ENCODE measurements around the gene PTPRM. TPM values are rescaled to one million over a fixed set of nuclear protein-coding genes. Genes with fewer than 3 reads are reported as not detected.

Gene PTPRM
- total and polyA plus RNA-seq, 2 donors (not counting 3 experiments of a cell fraction or from before 2014, with no cell fraction given), result 37.4 to 43.7 TPM

DNA sequence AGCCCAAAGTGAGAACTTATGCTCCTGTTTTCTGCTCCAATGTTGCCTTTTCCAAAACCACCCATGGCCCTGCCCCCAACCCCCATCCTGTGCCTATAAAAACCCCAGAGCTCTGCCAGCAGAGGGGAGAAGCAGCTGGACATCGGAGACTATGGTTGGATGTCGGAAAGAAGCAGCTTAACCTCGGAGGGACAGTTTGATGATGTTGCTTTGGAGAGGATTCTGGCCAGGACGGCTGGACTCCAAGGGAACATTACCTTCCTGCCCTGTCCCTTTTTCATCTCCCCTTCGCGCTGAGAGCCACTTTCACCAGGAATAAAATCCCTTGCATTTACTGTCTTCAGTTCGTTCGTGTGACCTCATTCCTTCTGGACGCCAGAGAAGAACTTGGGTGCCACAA, 158.4 kb downstream of the PTPRM start:
- no peak overlapping the region for H3K4me2 ChIP-seq (ENCODE audit: insufficient read depth, low read length)
- intact Hi-C loops (cut with micrococcal nuclease), result no loop called here
- ChIA-PET CTCF (no interaction called here), POLR2A (no interaction called here)
- no peaks in the 10 kb centered on the region for H4K20me1 ChIP-seq (replicated peaks; ENCODE audit: control insufficient read depth, extremely low read depth, insufficient read depth, low read length)
- H3K4me3 ChIP-seq (replicated peaks in 1 of 3; ENCODE audit: insufficient read depth in 1 of 3, low read depth in 1 of 3, low read length in 3 of 3), result no peak overlapping the region
- H3K9me1 ChIP-seq (replicated peaks; ENCODE audit: control insufficient read depth, extremely low read depth, insufficient read depth, low read length), result no peaks in the 10 kb centered on the region
- no peak for DNase-seq (ENCODE audit: low read depth, low spot score)
- dilution Hi-C loops (cut with MboI; ENCODE audit: extremely low pct_ligation_motif_present, low sequenced_read_pairs), result no loop called here
- no peak for FAIRE-seq
- H3K79me2 ChIP-seq (ENCODE audit: control insufficient read depth, insufficient read depth, low read length), result no peaks in the 10 kb centered on the region
- no peaks in the 10 kb centered on the region for H3K4me1 ChIP-seq (ENCODE audit: control insufficient read depth, extremely low read depth, insufficient read depth, low read length)
- BruUV-seq (replicated peaks), result no TSS peak
- no peak overlapping the region for H3K9ac ChIP-seq (replicated peaks; ENCODE audit: extremely low read depth, insufficient read depth, low read length)
- no peak overlapping the region for H3K27ac ChIP-seq (ENCODE audit: insufficient read depth, low read depth, low read length)
- H2AFZ ChIP-seq (ENCODE audit: low read depth, low read length), result no peak overlapping the region
- TF ChIP-seq POLR2AphosphoS5 (IDR thresholded peaks at IDR 0.05; ENCODE audit: insufficient read depth, low read depth, low read length) (no peak), JUN (IDR thresholded peaks at IDR 0.05; ENCODE audit: borderline replicate concordance, insufficient read depth, insufficient read length, low read depth) (no peak), FOS (IDR thresholded peaks at IDR 0.05; ENCODE audit: borderline replicate concordance, insufficient read depth, low read length) (no peak)
- TF ChIP-seq, protein P1, sequence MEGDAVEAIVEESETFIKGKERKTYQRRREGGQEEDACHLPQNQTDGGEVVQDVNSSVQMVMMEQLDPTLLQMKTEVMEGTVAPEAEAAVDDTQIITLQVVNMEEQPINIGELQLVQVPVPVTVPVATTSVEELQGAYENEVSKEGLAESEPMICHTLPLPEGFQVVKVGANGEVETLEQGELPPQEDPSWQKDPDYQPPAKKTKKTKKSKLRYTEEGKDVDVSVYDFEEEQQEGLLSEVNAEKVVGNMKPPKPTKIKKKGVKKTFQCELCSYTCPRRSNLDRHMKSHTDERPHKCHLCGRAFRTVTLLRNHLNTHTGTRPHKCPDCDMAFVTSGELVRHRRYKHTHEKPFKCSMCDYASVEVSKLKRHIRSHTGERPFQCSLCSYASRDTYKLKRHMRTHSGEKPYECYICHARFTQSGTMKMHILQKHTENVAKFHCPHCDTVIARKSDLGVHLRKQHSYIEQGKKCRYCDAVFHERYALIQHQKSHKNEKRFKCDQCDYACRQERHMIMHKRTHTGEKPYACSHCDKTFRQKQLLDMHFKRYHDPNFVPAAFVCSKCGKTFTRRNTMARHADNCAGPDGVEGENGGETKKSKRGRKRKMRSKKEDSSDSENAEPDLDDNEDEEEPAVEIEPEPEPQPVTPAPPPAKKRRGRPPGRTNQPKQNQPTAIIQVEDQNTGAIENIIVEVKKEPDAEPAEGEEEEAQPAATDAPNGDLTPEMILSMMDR (IDR thresholded peaks at IDR 0.05; ENCODE audit: extremely low read depth in 1 of 2, insufficient read depth in 1 of 2, low read depth in 1 of 2, low read length in 2 of 2), result no peak
- TF ChIP-seq, protein P2, sequence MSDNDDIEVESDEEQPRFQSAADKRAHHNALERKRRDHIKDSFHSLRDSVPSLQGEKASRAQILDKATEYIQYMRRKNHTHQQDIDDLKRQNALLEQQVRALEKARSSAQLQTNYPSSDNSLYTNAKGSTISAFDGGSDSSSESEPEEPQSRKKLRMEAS (IDR thresholded peaks at IDR 0.05; ENCODE audit: insufficient read depth, insufficient read length), result no peak
- no peaks in the 10 kb centered on the region for H3K9me3 ChIP-seq (replicated peaks; ENCODE audit: control insufficient read depth, insufficient read depth, low read length)
- H3K27me3 ChIP-seq (ENCODE audit: control insufficient read depth in 2 of 2, insufficient read depth in 2 of 2, low read length in 2 of 2), result no peaks in the 10 kb centered on the region
- no peaks in the 10 kb centered on the region for H3K36me3 ChIP-seq (ENCODE audit: control insufficient read depth in 2 of 2, extremely low read depth in 1 of 2, insufficient read depth in 2 of 2, low read length in 2 of 2)

DNA sequence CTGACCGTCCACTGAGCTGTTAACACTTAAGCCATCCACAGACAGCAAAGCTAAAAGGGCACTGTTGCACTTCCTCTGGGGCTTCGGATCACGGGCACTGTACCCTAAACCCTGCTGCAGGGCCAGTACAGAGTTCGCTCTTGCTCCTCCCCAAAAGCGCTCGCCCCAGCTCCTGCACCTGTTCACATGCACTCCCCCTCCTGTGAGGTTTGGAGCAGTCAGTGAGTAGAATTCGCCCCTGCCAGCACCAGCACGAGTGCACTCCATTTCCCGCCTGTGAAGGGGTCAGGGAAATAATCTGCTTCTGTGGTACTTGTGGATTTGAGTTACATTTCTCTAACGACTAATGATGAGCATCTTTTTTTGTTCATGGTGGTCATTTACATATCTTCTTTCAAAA, 158.8 kb downstream of the PTPRM start:
- BruUV-seq (replicated peaks), result no TSS peak

More for the DNA sequence above, 158.8 kb downstream of the PTPRM start:
- H3K4me3 ChIP-seq (replicated peaks in 1 of 3; ENCODE audit: insufficient read depth in 1 of 3, low read depth in 1 of 3, low read length in 3 of 3), result no peak overlapping the region
- no peaks in the 10 kb centered on the region for H3K36me3 ChIP-seq (ENCODE audit: control insufficient read depth in 2 of 2, extremely low read depth in 1 of 2, insufficient read depth in 2 of 2, low read length in 2 of 2)
- FAIRE-seq (no peak), DNase-seq (ENCODE audit: low read depth, low spot score) (no peak)
- H3K27ac ChIP-seq (ENCODE audit: insufficient read depth, low read depth, low read length), result no peak overlapping the region
- no peak overlapping the region for H2AFZ ChIP-seq (ENCODE audit: low read depth, low read length)
- no peaks in the 10 kb centered on the region for H3K9me3 ChIP-seq (replicated peaks; ENCODE audit: control insufficient read depth, insufficient read depth, low read length)
- H3K4me1 ChIP-seq (ENCODE audit: control insufficient read depth, extremely low read depth, insufficient read depth, low read length), result no peaks in the 10 kb centered on the region
- ChIA-PET CTCF (no interaction called here), POLR2A (no interaction called here)
- H3K4me2 ChIP-seq (ENCODE audit: insufficient read depth, low read length), result no peak overlapping the region
- H3K9me1 ChIP-seq (replicated peaks; ENCODE audit: control insufficient read depth, extremely low read depth, insufficient read depth, low read length), result no peaks in the 10 kb centered on the region
- H3K27me3 ChIP-seq (ENCODE audit: control insufficient read depth in 2 of 2, insufficient read depth in 2 of 2, low read length in 2 of 2), result no peaks in the 10 kb centered on the region
- intact Hi-C loops (cut with micrococcal nuclease) (no loop called here), dilution Hi-C loops (cut with MboI; ENCODE audit: extremely low pct_ligation_motif_present, low sequenced_read_pairs) (no loop called here)
- H3K79me2 ChIP-seq (ENCODE audit: control insufficient read depth, insufficient read depth, low read length), result no peaks in the 10 kb centered on the region
- no peaks in the 10 kb centered on the region for H4K20me1 ChIP-seq (replicated peaks; ENCODE audit: control insufficient read depth, extremely low read depth, insufficient read depth, low read length)
- H3K9ac ChIP-seq (replicated peaks; ENCODE audit: extremely low read depth, insufficient read depth, low read length), result no peak overlapping the region
- TF ChIP-seq POLR2AphosphoS5 (IDR thresholded peaks at IDR 0.05; ENCODE audit: insufficient read depth, low read depth, low read length), result no peak
- TF ChIP-seq, protein P1 (IDR thresholded peaks at IDR 0.05; ENCODE audit: extremely low read depth in 1 of 2, insufficient read depth in 1 of 2, low read depth in 1 of 2, low read length in 2 of 2), result no peak
- TF ChIP-seq POLR2A (IDR thresholded peaks at IDR 0.05; ENCODE audit: low read depth, low read length), result no peak
- no peak for TF ChIP-seq EZH2 (IDR thresholded peaks at IDR 0.05; ENCODE audit: borderline replicate concordance, low read depth, low read length, severe bottlenecking)
- no peak for TF ChIP-seq JUN (IDR thresholded peaks at IDR 0.05; ENCODE audit: borderline replicate concordance, insufficient read depth, insufficient read length, low read depth)
- TF ChIP-seq GATA2 (IDR thresholded peaks at IDR 0.05; ENCODE audit: insufficient read depth, insufficient read length, low read depth, low read length), result no peak
- no peak for TF ChIP-seq MYC (IDR thresholded peaks at IDR 0.05; ENCODE audit: low read depth, low read length)
- TF ChIP-seq, protein P2 (IDR thresholded peaks at IDR 0.05; ENCODE audit: insufficient read depth, insufficient read length), result no peak
- TF ChIP-seq FOS (IDR thresholded peaks at IDR 0.05; ENCODE audit: borderline replicate concordance, insufficient read depth, low read length), result no peak

All from endothelial cell of umbilical vein (primary cell).